HG03432 (cell line): ENCODE measurements around the gene ZFP90.
"Not testable (repeated sequence)": the region's sequence is repeated elsewhere in the genome, so short reads cannot be mapped to it uniquely, and the experiment has no call there.

Experiments used
- ATAC-seq: cut with Tn5 transposase; IDR thresholded peaks from one replicate; pipeline ENCODE4 v1.9.1; 2021; ENCODE audit warnings: mild to moderate bottlenecking, moderate library complexity; ENCODE audit not compliant: unreplicated experiment

ZFP90 gene

GRCh38 chr16:68517606-68518166 lies 21.4 kb upstream of the ZFP90 start:
- no peak for ATAC-seq

- no peak for ATAC-seq
Observed at GRCh38 chr16:68519225-68519745, 19.8 kb upstream of the ZFP90 start.

- peak; percentile 83 for ATAC-seq
Observed at GRCh38 chr16:68520649-68521086, 18.4 kb upstream of the ZFP90 start.

- ATAC-seq, result no peak
Observed at GRCh38 chr16:68524069-68524820, 14.8 kb upstream of the ZFP90 start.

GRCh38 chr16:68526143-68526781 lies 12.8 kb upstream of the ZFP90 start:
- no peak for ATAC-seq

GRCh38 chr16:68526782-68527145 lies 12.3 kb upstream of the ZFP90 start:
- ATAC-seq, result no peak

GRCh38 chr16:68528233-68528632 lies 10.9 kb upstream of the ZFP90 start:
- no peak for ATAC-seq

- peak; percentile 75 for ATAC-seq
Observed at GRCh38 chr16:68528686-68529379, 10.3 kb upstream of the ZFP90 start.

- ATAC-seq, result peak; percentile 24
Observed at GRCh38 chr16:68529608-68529930, 9.5 kb upstream of the ZFP90 start.

GRCh38 chr16:68529931-68530701 lies 9.0 kb upstream of the ZFP90 start:
- peak; percentile 91 for ATAC-seq

- ATAC-seq, result no peak
Observed at GRCh38 chr16:68533937-68534336, 5.2 kb upstream of the ZFP90 start.

GRCh38 chr16:68535331-68535730 lies 3.8 kb upstream of the ZFP90 start:
- ATAC-seq, result no peak

GRCh38 chr16:68539711-68540239 lies 684 bp downstream of the ZFP90 start:
- ATAC-seq, result peak; percentile 17

GRCh38 chr16:68548947-68549346 lies 9.9 kb downstream of the ZFP90 start:
- ATAC-seq, result no peak

GRCh38 chr16:68553186-68553585 lies 14.1 kb downstream of the ZFP90 start:
- no peak for ATAC-seq

GRCh38 chr16:68560341-68560740 lies 21.2 kb downstream of the ZFP90 start:
- ATAC-seq, result not testable (repeated sequence)

- no peak for ATAC-seq
Observed at GRCh38 chr16:68563631-68564381, 24.7 kb downstream of the ZFP90 start.

- ATAC-seq, result no peak
Observed at GRCh38 chr16:68564382-68564985, 25.4 kb downstream of the ZFP90 start.

- ATAC-seq, result no peak
Observed at GRCh38 chr16:68574479-68574878, 35.4 kb downstream of the ZFP90 start.
